Kidney (tissue), 14 donors: ENCODE measurements around the gene RXRA. TPM values are rescaled to one million over a fixed set of nuclear protein-coding genes. Genes with fewer than 3 reads are reported as not detected.

ENCODE experiments used
- DNase-seq, 5 donors: peaks; one replicate each; pipeline ENCODE4 v3.0.0-alpha.2; 2013 to 2020
- FAIRE-seq: peaks from 2 replicates; lab custom pipeline; 2012; peaks lifted over from hg19 to GRCh38; lab: Jason Lieb, UNC
- H3K27ac ChIP-seq, 2 donors: one replicate each; pipeline ENCODE4 v1.7.0; 2013; ENCODE audit warnings: low read depth in 2 of 2, low read length in 2 of 2, inconsistent platforms in 1 of 2
- H3K27me3 ChIP-seq: one replicate; pipeline ENCODE4 v1.7.1; 2013; ENCODE audit warnings: low read length, inconsistent platforms; ENCODE audit not compliant: control insufficient read depth, insufficient read depth
- H3K36me3 ChIP-seq, 3 donors: one replicate each; pipeline versions ENCODE4 v1.7.0 to v1.7.1; 2013; ENCODE audit warnings: low read length in 3 of 3, control low read depth in 1 of 3, inconsistent platforms in 1 of 3; ENCODE audit not compliant: insufficient read depth in 3 of 3, control insufficient read depth in 2 of 3
- H3K4me1 ChIP-seq, 3 donors: one replicate each; pipeline versions ENCODE4 v1.7.0 to v1.7.1; 2013; ENCODE audit warnings: low read length in 3 of 3, inconsistent platforms in 1 of 3, low read depth in 1 of 3; ENCODE audit not compliant: control insufficient read depth in 2 of 3, insufficient read depth in 2 of 3
- H3K4me3 ChIP-seq, 3 donors: one replicate each; pipeline versions ENCODE4 v1.7.0 to v1.8.1; 2013; ENCODE audit warnings: low read length in 3 of 3, control low read depth in 1 of 3, inconsistent platforms in 1 of 3
- H3K9ac ChIP-seq, 3 donors: one replicate each; pipeline versions ENCODE4 v1.7.0 to v1.7.1; 2013; ENCODE audit warnings: low read length in 3 of 3, control low read depth in 1 of 3, inconsistent platforms in 1 of 3
- H3K9me3 ChIP-seq, 3 donors: one replicate each; pipeline versions ENCODE4 v1.7.0 to v1.7.1; 2013; ENCODE audit warnings: low read length in 3 of 3, control low read depth in 1 of 3, inconsistent platforms in 1 of 3; ENCODE audit not compliant: control insufficient read depth in 2 of 3, insufficient read depth in 1 of 3
- intact Hi-C: fragments of 100-400 bp; cut with DNase I; formaldehyde crosslinking; loops from one replicate; pipeline ENCODE4 v1.11.1; 2022
- polyA plus RNA-seq: library from polyadenylated mRNA; stranded (reverse); fragments of 350-450 nt; fragmentation: Illumina TruSeq; extraction: RNeasy Lipid Tissue Mini Kit (QIAGEN cat#74804); gene quantifications from one replicate; pipeline ENCODE4 v1.2.3, GENCODE V29; 2014; ENCODE audit warnings: low read depth, low replicate concordance; ENCODE audit not compliant: insufficient read depth
- total RNA-seq: library from RNA; stranded (reverse); fragmentation: NEBNext Ultra II Directional; extraction: Animal tissue kit (Norgen Biotek cat#: 25700); gene quantifications from one replicate; pipeline ENCODE4 v1.2.1, GENCODE V29; 2021
- TF ChIP-seq, protein P1 (sequence below): IDR thresholded peaks from 3 replicates; pipeline ENCODE4 v1.5.1; 2012; ENCODE audit warnings: mild to moderate bottlenecking, moderate library complexity, borderline replicate concordance; ENCODE audit not compliant: insufficient read depth; ENCODE audit errors: extremely low read depth
- donor health status: control.
- donor health status: control.
- donor health status: control.
- donor health status: control.
- donor health status: control.
- donor health status: DM: yes; HTN: yes; CAD: no.
- donor health status: Normal renal cell carcinoma (clear cell type).

RXRA gene
- total and polyA plus RNA-seq, 2 donors from 2014 or later: 24.0 to 49.5 TPM

DNA sequence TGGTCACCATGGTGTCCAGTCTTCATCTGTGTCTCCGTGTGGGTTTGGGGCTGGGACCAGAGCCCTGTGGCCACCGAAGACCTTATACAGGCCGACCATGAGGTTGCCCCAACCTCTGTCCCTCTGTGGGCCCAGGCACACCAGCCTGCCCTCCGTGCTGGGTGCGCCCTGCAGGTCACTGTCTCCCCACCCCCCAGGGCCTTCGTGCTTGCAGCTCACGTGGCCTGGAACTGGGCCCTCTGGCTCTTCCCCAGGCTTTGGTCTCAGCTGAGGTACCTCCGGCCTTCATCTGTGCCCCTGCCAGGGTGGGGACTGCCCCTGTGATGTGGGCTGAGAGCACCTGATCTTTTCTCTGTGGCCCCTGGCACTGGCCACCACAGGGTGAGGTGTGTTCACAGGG is 92.1 kb downstream of the RXRA start:
- Histone ChIP-seq H3K4me1 (peaks cover 0 to 36% (median 6%) of the 10 kb centered on the region in 3 donors), H3K27me3 (no peaks in the 10 kb centered on the region), H3K36me3 (peaks cover 0 to 19% (median 3%) of the 10 kb centered on the region in 3 donors), H3K4me3 (no peak overlapping the region), H3K9me3 (no peaks in the 10 kb centered on the region), H3K9ac (no peak overlapping the region), H3K27ac (no peak overlapping the region)
- intact Hi-C loops: no loop called here
- TF ChIP-seq, protein P1, sequence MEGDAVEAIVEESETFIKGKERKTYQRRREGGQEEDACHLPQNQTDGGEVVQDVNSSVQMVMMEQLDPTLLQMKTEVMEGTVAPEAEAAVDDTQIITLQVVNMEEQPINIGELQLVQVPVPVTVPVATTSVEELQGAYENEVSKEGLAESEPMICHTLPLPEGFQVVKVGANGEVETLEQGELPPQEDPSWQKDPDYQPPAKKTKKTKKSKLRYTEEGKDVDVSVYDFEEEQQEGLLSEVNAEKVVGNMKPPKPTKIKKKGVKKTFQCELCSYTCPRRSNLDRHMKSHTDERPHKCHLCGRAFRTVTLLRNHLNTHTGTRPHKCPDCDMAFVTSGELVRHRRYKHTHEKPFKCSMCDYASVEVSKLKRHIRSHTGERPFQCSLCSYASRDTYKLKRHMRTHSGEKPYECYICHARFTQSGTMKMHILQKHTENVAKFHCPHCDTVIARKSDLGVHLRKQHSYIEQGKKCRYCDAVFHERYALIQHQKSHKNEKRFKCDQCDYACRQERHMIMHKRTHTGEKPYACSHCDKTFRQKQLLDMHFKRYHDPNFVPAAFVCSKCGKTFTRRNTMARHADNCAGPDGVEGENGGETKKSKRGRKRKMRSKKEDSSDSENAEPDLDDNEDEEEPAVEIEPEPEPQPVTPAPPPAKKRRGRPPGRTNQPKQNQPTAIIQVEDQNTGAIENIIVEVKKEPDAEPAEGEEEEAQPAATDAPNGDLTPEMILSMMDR: no peak
- FAIRE-seq (no peak), DNase-seq (no peak)

DNA sequence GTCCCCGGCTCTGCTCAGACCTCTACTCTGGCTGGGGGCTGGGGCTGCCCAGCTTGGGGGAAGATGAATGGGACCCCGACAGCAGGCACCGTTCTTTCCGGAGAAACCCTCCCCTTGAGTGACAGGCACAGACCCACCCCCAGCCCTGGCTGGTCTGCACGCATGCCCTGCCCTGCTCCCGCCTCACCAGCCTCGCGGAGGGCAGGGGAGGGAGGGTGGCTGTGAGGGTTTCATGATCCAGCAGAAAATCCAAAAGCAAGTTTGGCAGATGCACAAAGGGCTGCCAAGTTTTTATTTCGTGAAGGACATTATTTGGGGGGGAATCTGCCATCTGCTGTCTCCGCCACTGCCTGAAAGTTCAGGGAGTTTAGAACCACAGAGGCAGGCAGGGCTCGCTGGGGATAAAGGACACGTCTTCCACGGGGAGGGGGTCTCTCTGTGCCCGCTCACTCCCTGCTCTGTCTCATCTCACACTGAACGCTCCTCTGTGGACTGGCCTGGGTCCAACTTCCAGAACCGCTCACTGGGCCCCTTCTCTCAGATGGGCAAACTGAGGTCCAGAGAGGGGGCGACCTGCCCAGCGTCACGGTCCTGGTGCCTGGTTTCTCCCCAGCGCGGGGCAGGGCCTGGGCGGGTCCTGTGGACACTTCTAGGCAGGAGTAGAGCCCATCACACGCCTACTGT is 92.9 kb downstream of the RXRA start:
- H3K9ac ChIP-seq: no peak overlapping the region
- no peak overlapping the region for H3K27ac ChIP-seq
- H3K9me3 ChIP-seq: no peaks in the 10 kb centered on the region
- DNase-seq: no peak
- TF ChIP-seq, protein P1: no peak
- intact Hi-C loops: no loop called here
- no peaks in the 10 kb centered on the region for H3K27me3 ChIP-seq
- FAIRE-seq: no peak
- no peak overlapping the region for H3K4me3 ChIP-seq
- H3K36me3 ChIP-seq: peaks cover 0 to 19% (median 3%) of the 10 kb centered on the region in 3 donors
- H3K4me1 ChIP-seq: peaks cover 0 to 28% (median 5%) of the 10 kb centered on the region in 3 donors

DNA sequence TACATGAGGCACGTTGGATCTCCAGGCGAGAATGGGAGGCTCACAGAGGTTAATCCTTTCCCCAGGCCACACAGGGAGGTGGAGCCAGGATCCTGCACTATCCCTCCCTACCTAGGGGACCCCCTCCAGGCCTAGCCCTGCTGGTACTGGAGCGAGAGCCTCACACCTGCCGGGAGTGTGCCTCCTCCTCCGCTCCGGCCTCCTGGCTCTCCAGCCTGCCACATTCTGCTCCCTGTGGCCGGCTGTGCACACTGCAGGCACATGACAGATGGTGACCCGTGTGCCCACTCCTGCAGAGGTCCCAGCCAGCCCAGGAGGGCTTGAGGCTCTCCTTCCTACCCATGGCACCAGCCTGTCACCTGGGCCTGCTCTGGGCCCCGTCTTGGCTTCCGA is 93.4 kb downstream of the RXRA start:
- TF ChIP-seq, protein P1: peak; percentile 7
- intact Hi-C loops: no loop called here
- Histone ChIP-seq H3K4me3 (no peak overlapping the region), H3K9ac (no peak overlapping the region), H3K36me3 (peaks cover 0 to 24% (median 3%) of the 10 kb centered on the region in 3 donors), H3K27ac (no peak overlapping the region), H3K4me1 (peaks cover 0 to 23% (median 5%) of the 10 kb centered on the region in 3 donors), H3K27me3 (no peaks in the 10 kb centered on the region), H3K9me3 (no peaks in the 10 kb centered on the region)
- DNase-seq: peak in 1 of 5 donors; percentile 51
- no peak for FAIRE-seq
